ENCODE results near the gene ADAM15.

The ADAM15 gene

GRCh38 chr1:155083865-155084721 lies 33.0 kb downstream of the ADAM15 start:
- H3K27ac ChIP-seq (ENCODE audit: low read depth, low read length), result no peak overlapping the region
- peaks cover 17% of the 10 kb centered on the region for H3K4me1 ChIP-seq (ENCODE audit: control insufficient read depth, insufficient read depth, low read length)
- H3K36me3 ChIP-seq (ENCODE audit: control insufficient read depth, insufficient read depth, low read length), result no peaks in the 10 kb centered on the region
- peak overlapping the region; percentile 89; the same call in 1 of the 2 replicates for H3K4me3 ChIP-seq (ENCODE audit: low read depth, low read length)
- peaks cover 55% of the 10 kb centered on the region for H3K27me3 ChIP-seq (ENCODE audit: control insufficient read depth, insufficient read depth, low read length)
- no peak overlapping the region for H3K9ac ChIP-seq (ENCODE audit: low read depth, low read length)
- H3K9me3 ChIP-seq (ENCODE audit: control insufficient read depth, insufficient read depth, low read length), result no peaks in the 10 kb centered on the region

GRCh38 chr1:155084722-155085503 lies 33.8 kb downstream of the ADAM15 start:
- peak overlapping the region; percentile 71 for H3K27ac ChIP-seq (ENCODE audit: low read depth, low read length)
- no peaks in the 10 kb centered on the region for H3K36me3 ChIP-seq (ENCODE audit: control insufficient read depth, insufficient read depth, low read length)
- peaks cover 47% of the 10 kb centered on the region for H3K27me3 ChIP-seq (ENCODE audit: control insufficient read depth, insufficient read depth, low read length)
- H3K4me3 ChIP-seq (ENCODE audit: low read depth, low read length), result peak overlapping the region; percentile 89
- H3K4me1 ChIP-seq (ENCODE audit: control insufficient read depth, insufficient read depth, low read length), result peaks cover 17% of the 10 kb centered on the region
- H3K9ac ChIP-seq (ENCODE audit: low read depth, low read length), result no peak overlapping the region
- H3K9me3 ChIP-seq (ENCODE audit: control insufficient read depth, insufficient read depth, low read length), result no peaks in the 10 kb centered on the region

DNA sequence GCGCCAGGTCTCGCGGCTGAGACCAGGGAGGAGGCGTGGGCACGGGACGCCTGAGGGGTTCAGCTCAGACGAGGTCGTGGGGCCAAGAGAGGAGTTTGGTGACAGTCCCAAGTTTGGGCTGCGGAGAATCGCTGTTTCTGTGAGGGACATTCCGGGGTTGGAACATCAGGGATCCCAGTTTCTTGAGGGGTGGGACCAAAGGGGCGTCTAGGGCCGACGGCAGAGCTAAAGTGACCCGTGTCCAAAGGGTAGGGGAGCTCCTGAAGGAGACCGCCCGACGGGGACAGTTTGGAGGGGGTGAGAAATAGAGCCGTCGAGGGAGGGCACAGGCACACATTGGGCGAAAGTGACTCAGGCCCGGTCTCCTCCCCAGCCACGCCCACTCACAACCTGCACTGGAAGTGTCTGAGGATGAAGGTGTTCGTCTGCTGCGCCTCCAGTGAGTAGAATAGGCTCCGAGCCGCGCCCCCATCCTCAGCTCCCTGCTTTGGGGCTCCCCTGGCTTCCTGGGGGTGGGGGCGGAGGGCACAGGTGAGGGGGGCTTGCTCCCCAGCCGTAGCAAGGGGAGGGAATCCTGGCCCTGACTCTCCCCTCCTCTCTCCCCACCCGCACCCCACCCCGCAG lies 34.5 kb downstream of the ADAM15 start:
- peaks cover 17% of the 10 kb centered on the region for H3K4me1 ChIP-seq (ENCODE audit: control insufficient read depth, insufficient read depth, low read length)

GRCh38 chr1:155086128-155086741 lies 35.1 kb downstream of the ADAM15 start:
- H3K36me3 ChIP-seq (ENCODE audit: control insufficient read depth, insufficient read depth, low read length), result no peaks in the 10 kb centered on the region
- no peak overlapping the region for H3K27ac ChIP-seq (ENCODE audit: low read depth, low read length)
- H3K9me3 ChIP-seq (ENCODE audit: control insufficient read depth, insufficient read depth, low read length), result no peaks in the 10 kb centered on the region
- peaks cover 33% of the 10 kb centered on the region for H3K27me3 ChIP-seq (ENCODE audit: control insufficient read depth, insufficient read depth, low read length)
- peak overlapping the region; percentile 89; the same call in 1 of the 2 replicates for H3K4me3 ChIP-seq (ENCODE audit: low read depth, low read length)
- H3K4me1 ChIP-seq (ENCODE audit: control insufficient read depth, insufficient read depth, low read length), result peaks cover 16% of the 10 kb centered on the region
- no peak overlapping the region for H3K9ac ChIP-seq (ENCODE audit: low read depth, low read length)

More for the DNA sequence above, 34.5 kb downstream of the ADAM15 start:
- Histone ChIP-seq H3K36me3 (ENCODE audit: control insufficient read depth, insufficient read depth, low read length) (no peaks in the 10 kb centered on the region), H3K27me3 (ENCODE audit: control insufficient read depth, insufficient read depth, low read length) (peaks cover 40% of the 10 kb centered on the region), H3K4me3 (ENCODE audit: low read depth, low read length) (peak overlapping the region; percentile 89), H3K9me3 (ENCODE audit: control insufficient read depth, insufficient read depth, low read length) (no peaks in the 10 kb centered on the region), H3K27ac (ENCODE audit: low read depth, low read length) (no peak overlapping the region), H3K9ac (ENCODE audit: low read depth, low read length) (no peak overlapping the region)

DNA sequence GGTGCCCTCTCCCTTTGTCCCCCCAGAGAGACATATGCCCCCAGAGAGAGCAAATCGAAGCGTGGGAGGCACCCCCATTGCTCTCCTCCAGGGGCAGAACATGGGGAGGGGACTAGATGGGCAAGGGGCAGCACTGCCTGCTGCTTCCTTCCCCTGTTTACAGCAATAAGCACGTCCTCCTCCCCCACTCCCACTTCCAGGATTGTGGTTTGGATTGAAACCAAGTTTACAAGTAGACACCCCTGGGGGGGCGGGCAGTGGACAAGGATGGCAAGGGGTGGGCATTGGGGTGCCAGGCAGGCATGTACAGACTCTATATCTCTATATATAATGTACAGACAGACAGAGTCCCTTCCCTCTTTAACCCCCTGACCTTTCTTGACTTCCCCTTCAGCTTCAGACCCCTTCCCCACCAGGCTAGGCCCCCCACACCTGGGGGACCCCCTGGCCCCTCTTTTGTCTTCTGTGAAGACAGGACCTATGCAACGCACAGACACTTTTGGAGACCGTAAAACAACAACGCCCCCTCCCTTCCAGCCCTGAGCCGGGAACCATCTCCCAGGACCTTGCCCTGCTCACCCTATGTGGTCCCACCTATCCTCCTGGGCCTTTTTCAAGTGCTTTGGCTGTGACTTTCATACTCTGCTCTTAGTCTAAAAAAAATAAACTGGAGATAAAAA lies 35.9 kb downstream of the ADAM15 start:
- Histone ChIP-seq H3K4me3 (ENCODE audit: low read depth, low read length) (no peak overlapping the region), H3K4me1 (ENCODE audit: control insufficient read depth, insufficient read depth, low read length) (peaks cover 16% of the 10 kb centered on the region), H3K27ac (ENCODE audit: low read depth, low read length) (no peak overlapping the region), H3K9me3 (ENCODE audit: control insufficient read depth, insufficient read depth, low read length) (no peaks in the 10 kb centered on the region), H3K9ac (ENCODE audit: low read depth, low read length) (no peak overlapping the region), H3K27me3 (ENCODE audit: control insufficient read depth, insufficient read depth, low read length) (peaks cover 30% of the 10 kb centered on the region), H3K36me3 (ENCODE audit: control insufficient read depth, insufficient read depth, low read length) (no peaks in the 10 kb centered on the region)

DNA sequence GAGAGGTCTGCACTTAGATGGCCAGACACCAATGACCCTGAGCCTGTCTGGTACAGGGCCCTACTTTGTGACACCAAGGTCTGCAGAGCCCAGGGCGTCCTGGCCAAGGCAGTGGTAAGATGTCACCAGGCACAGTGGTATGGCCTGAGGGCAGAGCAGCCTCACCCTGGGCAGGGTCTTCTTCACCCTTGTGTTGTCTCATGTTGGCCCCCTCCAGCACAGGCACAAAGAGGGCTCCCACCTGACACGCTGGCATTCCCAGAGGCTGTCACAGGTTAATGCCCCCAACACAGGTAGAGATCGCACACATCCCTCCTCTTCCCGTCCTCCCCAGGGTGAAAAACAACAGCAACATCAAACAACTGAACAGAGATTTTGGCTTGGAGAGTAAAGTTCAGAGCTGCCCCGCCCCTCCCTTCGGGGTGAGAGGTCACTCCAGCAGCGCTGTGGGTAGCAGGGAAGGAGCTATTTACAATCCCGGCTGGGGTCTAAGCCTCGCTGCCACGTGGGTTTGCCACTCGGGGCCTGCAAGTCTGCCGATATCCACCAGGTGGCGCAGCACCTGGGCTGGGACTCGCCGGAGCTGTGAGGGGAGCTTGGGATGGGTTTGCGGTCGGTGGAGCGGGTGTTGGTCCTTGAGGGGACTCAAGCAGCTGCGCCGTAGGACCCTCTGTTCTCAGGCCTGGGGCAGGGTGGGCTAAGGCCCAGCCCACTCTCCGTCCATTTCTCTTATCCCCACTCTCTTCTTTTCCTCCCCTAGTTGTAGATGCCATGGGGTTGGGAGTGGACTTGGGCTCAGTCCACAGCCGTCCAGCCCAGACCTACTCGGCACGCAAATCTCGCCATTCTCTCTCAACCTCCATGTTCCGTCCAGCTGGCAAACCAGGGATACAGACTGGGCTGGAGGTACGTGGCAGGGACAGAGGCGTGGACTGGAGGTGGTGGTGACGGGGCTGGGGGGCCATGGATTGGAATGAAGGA lies 40.2 kb downstream of the ADAM15 start:
- no peak overlapping the region for H3K4me3 ChIP-seq (ENCODE audit: low read depth, low read length)
- H3K27me3 ChIP-seq (ENCODE audit: control insufficient read depth, insufficient read depth, low read length), result peaks cover 7% of the 10 kb centered on the region
- H3K9me3 ChIP-seq (ENCODE audit: control insufficient read depth, insufficient read depth, low read length), result no peaks in the 10 kb centered on the region
- no peak overlapping the region for H3K27ac ChIP-seq (ENCODE audit: low read depth, low read length)
- no peaks in the 10 kb centered on the region for H3K36me3 ChIP-seq (ENCODE audit: control insufficient read depth, insufficient read depth, low read length)
- no peak overlapping the region for H3K9ac ChIP-seq (ENCODE audit: low read depth, low read length)
- H3K4me1 ChIP-seq (ENCODE audit: control insufficient read depth, insufficient read depth, low read length), result peaks cover 17% of the 10 kb centered on the region

DNA sequence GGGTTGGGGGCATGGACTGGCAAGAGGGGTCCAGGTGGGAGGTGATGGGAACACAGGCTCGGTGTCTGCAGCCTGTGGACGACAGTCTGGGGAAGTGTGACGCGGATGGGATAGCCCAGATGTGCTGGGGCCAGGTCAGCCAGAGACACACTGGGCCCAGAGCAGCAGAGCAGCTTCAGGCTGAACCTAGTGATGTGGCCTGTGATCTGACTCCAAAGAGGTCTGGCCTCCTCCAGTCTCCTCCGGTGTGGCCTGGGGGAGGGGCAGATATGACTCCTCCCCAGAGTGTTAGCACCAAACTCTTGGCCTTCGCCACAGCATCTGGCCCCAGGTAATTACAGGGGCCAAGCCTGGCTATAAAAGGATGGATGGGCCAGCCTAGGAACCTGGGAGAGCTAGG lies 41.0 kb downstream of the ADAM15 start:
- H3K9me3 ChIP-seq (ENCODE audit: control insufficient read depth, insufficient read depth, low read length), result no peaks in the 10 kb centered on the region
- H3K4me3 ChIP-seq (ENCODE audit: low read depth, low read length), result no peak overlapping the region
- peaks cover 7% of the 10 kb centered on the region for H3K27me3 ChIP-seq (ENCODE audit: control insufficient read depth, insufficient read depth, low read length)
- no peaks in the 10 kb centered on the region for H3K36me3 ChIP-seq (ENCODE audit: control insufficient read depth, insufficient read depth, low read length)
- H3K27ac ChIP-seq (ENCODE audit: low read depth, low read length), result no peak overlapping the region
- H3K4me1 ChIP-seq (ENCODE audit: control insufficient read depth, insufficient read depth, low read length), result peaks cover 17% of the 10 kb centered on the region
- no peak overlapping the region for H3K9ac ChIP-seq (ENCODE audit: low read depth, low read length)

GRCh38 chr1:155092641-155093040 lies 41.5 kb downstream of the ADAM15 start:
- no peak overlapping the region for H3K9ac ChIP-seq (ENCODE audit: low read depth, low read length)
- H3K4me3 ChIP-seq (ENCODE audit: low read depth, low read length), result no peak overlapping the region
- H3K36me3 ChIP-seq (ENCODE audit: control insufficient read depth, insufficient read depth, low read length), result no peaks in the 10 kb centered on the region
- H3K27me3 ChIP-seq (ENCODE audit: control insufficient read depth, insufficient read depth, low read length), result peaks cover 7% of the 10 kb centered on the region
- H3K4me1 ChIP-seq (ENCODE audit: control insufficient read depth, insufficient read depth, low read length), result peaks cover 17% of the 10 kb centered on the region
- no peaks in the 10 kb centered on the region for H3K9me3 ChIP-seq (ENCODE audit: control insufficient read depth, insufficient read depth, low read length)
- no peak overlapping the region for H3K27ac ChIP-seq (ENCODE audit: low read depth, low read length)

DNA sequence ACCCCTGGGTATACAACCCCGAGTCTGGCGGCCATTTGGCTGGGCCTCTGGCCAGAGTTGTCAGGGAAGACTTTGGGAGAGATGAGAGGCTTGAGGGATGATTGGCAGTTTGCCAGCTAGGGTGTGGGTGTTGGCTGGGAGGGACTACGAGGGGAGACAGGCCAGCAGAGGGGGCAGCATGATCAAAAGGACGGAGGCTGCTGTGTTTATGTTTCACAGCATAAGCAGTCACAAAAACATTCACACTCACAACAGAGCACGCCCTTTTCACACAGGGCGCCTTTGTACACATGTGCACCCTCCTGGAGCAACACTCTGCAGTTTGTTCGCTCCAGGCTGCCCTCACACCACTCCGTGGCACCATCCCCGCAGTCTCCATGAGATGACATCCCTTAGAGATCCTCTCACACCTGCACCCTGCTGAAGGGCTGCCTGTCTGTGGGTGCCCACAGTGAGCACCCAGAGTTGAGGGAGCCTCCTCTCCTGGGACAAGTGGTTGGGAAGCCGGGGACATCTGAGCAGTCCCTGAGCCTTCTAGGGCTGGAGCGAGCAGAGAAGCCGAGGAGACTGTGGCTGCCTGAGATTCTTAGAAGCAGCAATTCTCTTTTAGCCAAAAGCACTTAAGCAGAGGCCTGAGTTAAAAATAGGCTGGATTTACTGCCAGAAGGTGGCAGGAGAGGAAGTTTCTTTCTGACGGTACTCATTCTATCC lies 43.0 kb downstream of the ADAM15 start:
- no peaks in the 10 kb centered on the region for H3K36me3 ChIP-seq (ENCODE audit: control insufficient read depth, insufficient read depth, low read length)
- peaks cover 7% of the 10 kb centered on the region for H3K27me3 ChIP-seq (ENCODE audit: control insufficient read depth, insufficient read depth, low read length)
- H3K27ac ChIP-seq (ENCODE audit: low read depth, low read length), result peak overlapping the region; percentile 47
- no peaks in the 10 kb centered on the region for H3K9me3 ChIP-seq (ENCODE audit: control insufficient read depth, insufficient read depth, low read length)
- H3K4me3 ChIP-seq (ENCODE audit: low read depth, low read length), result no peak overlapping the region
- H3K9ac ChIP-seq (ENCODE audit: low read depth, low read length), result no peak overlapping the region
- peaks cover 17% of the 10 kb centered on the region for H3K4me1 ChIP-seq (ENCODE audit: control insufficient read depth, insufficient read depth, low read length)

All from HUES48 (cell line).